SK-N-SH (cell line): ENCODE data around the gene WDR83. TPM values are rescaled to one million over a fixed set of nuclear protein-coding genes. Genes with fewer than 3 reads are reported as not detected.

Experiments used
- CTCF ChIA-PET: fragments of 300-600, 350-600 bp; formaldehyde crosslinking; extraction: SDS; loops from one replicate; lab custom pipeline; 2021; lab: Yijun Ruan, JAX
- POLR2A ChIA-PET: fragments of 350-600 bp; sonication (Branson Sonifier 250); formaldehyde crosslinking; extraction: SDS; loops from one replicate; lab custom pipeline; 2020; ENCODE audit warnings: antibody characterized with exemption, inconsistent platforms; lab: Yijun Ruan, JAX
- DNase-seq: peaks from one replicate; pipeline ENCODE4 v3.0.0; 2012
- H2AFZ ChIP-seq: fragments of 200-600 bp; sonication (generic); 2 replicates; pipeline ENCODE4 v1.8.1; 2016; ENCODE audit warnings: antibody characterized with exemption, mild to moderate bottlenecking, low read depth
- H3F3A ChIP-seq: fragments of 200-600 bp; sonication (generic); replicated peaks from 2 replicates; pipeline ENCODE3; 2016; ENCODE audit warnings: antibody characterized with exemption, mild to moderate bottlenecking; ENCODE audit not compliant: insufficient read depth
- H3K27ac ChIP-seq, 2 experiments: fragments of 200-500 bp in 1 of 2; fragments of 200-600 bp in 1 of 2; sonication (Bioruptor generic) in 1 of 2; sonication (generic), shearing (Covaris generic) in 1 of 2; 2 replicates each; pipeline versions ENCODE4 v1.5.1 to v1.6.1; 2014 to 2016; ENCODE audit warnings: low read depth in 2 of 2, inconsistent platforms in 1 of 2, low read length in 1 of 2, mild to moderate bottlenecking in 1 of 2, mixed read lengths in 1 of 2
- H3K27me3 ChIP-seq: fragments of 200-600 bp; sonication (generic), shearing (Covaris generic); 2 replicates; pipeline ENCODE4 v1.6.1; 2016; ENCODE audit warnings: mixed run types; ENCODE audit not compliant: insufficient read depth
- H3K36me3 ChIP-seq, 2 experiments: fragments of 200-500 bp in 1 of 2; fragments of 200-600 bp in 1 of 2; sonication (Bioruptor generic) in 1 of 2; sonication (generic) in 1 of 2; replicated peaks in 1 of 2; 2 replicates each; pipeline versions ENCODE3 to v1.5.1; 2014 to 2016; ENCODE audit warnings: low read length in 1 of 2, mild to moderate bottlenecking in 1 of 2; ENCODE audit not compliant: insufficient read depth in 2 of 2, control insufficient read depth in 1 of 2
- H3K4me1 ChIP-seq, 2 experiments: fragments of 200-500 bp in 1 of 2; fragments of 200-600 bp in 1 of 2; sonication (Bioruptor generic) in 1 of 2; sonication (generic), shearing (Covaris generic) in 1 of 2; 2 replicates each; pipeline versions ENCODE4 v1.5.1 to v1.6.1; 2014 to 2016; ENCODE audit warnings: low read depth in 1 of 2, low read length in 1 of 2, mixed run types in 1 of 2; ENCODE audit not compliant: insufficient read depth in 2 of 2, control insufficient read depth in 1 of 2
- H3K4me2 ChIP-seq: fragments of 200-600 bp; sonication (generic), shearing (Covaris generic); 2 replicates; pipeline ENCODE4 v1.6.1; 2017; ENCODE audit warnings: mixed run types
- H3K4me3 ChIP-seq, 2 experiments: fragments of 200-500 bp in 1 of 2; fragments of 200-600 bp in 1 of 2; sonication (Bioruptor generic) in 1 of 2; sonication (generic), shearing (Covaris generic) in 1 of 2; 2 replicates each; pipeline versions ENCODE4 v1.5.1 to v1.8.1; 2014 to 2016; ENCODE audit warnings: low read depth in 2 of 2, inconsistent platforms in 1 of 2, low read length in 1 of 2, mild to moderate bottlenecking in 1 of 2, mixed read lengths in 1 of 2, moderate library complexity in 1 of 2
- H3K79me2 ChIP-seq: fragments of 200-600 bp; sonication (generic); 2 replicates; pipeline ENCODE4 v1.8.1; 2017; ENCODE audit warnings: mild to moderate bottlenecking; ENCODE audit not compliant: insufficient read depth
- H3K9ac ChIP-seq: fragments of 200-600 bp; sonication (generic); 2 replicates; pipeline ENCODE4 v1.6.1; 2017; ENCODE audit warnings: mixed run types
- H3K9me2 ChIP-seq: fragments of 200-600 bp; sonication (generic); 2 replicates; pipeline ENCODE4 v1.6.1; 2017; ENCODE audit warnings: mixed run types
- H3K9me3 ChIP-seq: fragments of 200-600 bp; sonication (generic); 2 replicates; pipeline ENCODE4 v1.6.1; 2017; ENCODE audit warnings: mixed run types, mild to moderate bottlenecking, moderate library complexity
- H4K20me1 ChIP-seq: fragments of 200-600 bp; sonication (generic); 2 replicates; pipeline ENCODE4 v1.6.1; 2017; ENCODE audit warnings: mild to moderate bottlenecking, mixed run types; ENCODE audit not compliant: insufficient read depth
- CHD2 ChIP-seq: fragments of 150-350 bp; IDR thresholded peaks from 2 replicates; pipeline ENCODE4 v1.6.1; 2018; ENCODE audit warnings: low read length; ENCODE audit not compliant: partially characterized antibody
- ELF1 ChIP-seq: IDR thresholded peaks from 2 replicates; pipeline ENCODE4 v1.4.0; 2012
- EP300 ChIP-seq, 2 experiments: IDR thresholded peaks; 2 replicates each; pipeline versions ENCODE4 v1.4.0 to v1.6.1; 2012; ENCODE audit warnings: borderline replicate concordance in 1 of 2, low read depth in 1 of 2, low read length in 1 of 2
- FOSL2 ChIP-seq: IDR thresholded peaks from 2 replicates; pipeline ENCODE4 v1.4.0; 2012; ENCODE audit warnings: low read depth, mild to moderate bottlenecking, moderate library complexity, borderline replicate concordance
- FOXJ3 ChIP-seq: sonication (generic); formaldehyde crosslinking; IDR thresholded peaks from 2 replicates; pipeline ENCODE4 v1.5.1; 2020; ENCODE audit warnings: mild to moderate bottlenecking, missing genetic modification reagents
- FOXM1 ChIP-seq: IDR thresholded peaks from 2 replicates; pipeline ENCODE4 v1.4.0; 2012; ENCODE audit warnings: low read depth, mild to moderate bottlenecking
- GABPA ChIP-seq: IDR thresholded peaks from 2 replicates; pipeline ENCODE4 v1.4.0; 2012; ENCODE audit warnings: low read depth, mild to moderate bottlenecking
- MXI1 ChIP-seq: IDR thresholded peaks from 2 replicates; pipeline ENCODE4 v1.6.1; 2012; ENCODE audit warnings: mild to moderate bottlenecking, low read depth, low read length, improper control_type of control experiment
- NRF1 ChIP-seq: IDR thresholded peaks from 2 replicates; pipeline ENCODE4 v1.6.1; 2012; ENCODE audit warnings: low read depth, mild to moderate bottlenecking, low read length
- POLR2AphosphoS5 ChIP-seq: IDR thresholded peaks from 2 replicates; pipeline ENCODE4 v1.6.1; 2012; ENCODE audit warnings: low read depth, low read length
- RAD21 ChIP-seq: IDR thresholded peaks from 2 replicates; pipeline ENCODE4 v1.6.1; 2012; ENCODE audit warnings: mild to moderate bottlenecking, low read length
- RFX5 ChIP-seq: IDR thresholded peaks from 2 replicates; pipeline ENCODE4 v1.6.1; 2012; ENCODE audit warnings: mild to moderate bottlenecking, improper control_type of control experiment, low read length
- RXRA ChIP-seq: IDR thresholded peaks from 2 replicates; pipeline ENCODE4 v1.4.0; 2012; ENCODE audit warnings: low read depth, mild to moderate bottlenecking, borderline replicate concordance
- SMC3 ChIP-seq: IDR thresholded peaks from 2 replicates; pipeline ENCODE4 v1.6.1; 2012; ENCODE audit warnings: low read depth, low read length, improper control_type of control experiment
- TAF1 ChIP-seq: IDR thresholded peaks from 2 replicates; pipeline ENCODE4 v1.6.1; 2012; ENCODE audit warnings: low read depth, mild to moderate bottlenecking, low read length, moderate library complexity, borderline replicate concordance
- TCF12 ChIP-seq: IDR thresholded peaks from 2 replicates; pipeline ENCODE4 v1.4.0; 2012
- WGBS: methylation state at CpG from one replicate; pipeline ENCODE4 v1.1.6; 2017; ENCODE audit warnings: low lambda C conversion rate; 5-methylcytosine and 5-hydroxymethylcytosine counted together
- polyA plus RNA-seq, 3 experiments: library from polyadenylated mRNA; depleted of rRNA; stranded (reverse); fragments of >200 nt; gene quantifications; 2 replicates each; pipeline ENCODE4 v1.2.3, GENCODE V29; 2012
- TF ChIP-seq, protein P1 (sequence below): IDR thresholded peaks from 2 replicates; pipeline ENCODE4 v1.6.1; 2012; ENCODE audit warnings: mild to moderate bottlenecking, low read depth, low read length, moderate library complexity
- TF ChIP-seq, protein P2 (sequence below): fragments of 150-350 bp; IDR thresholded peaks from 2 replicates; pipeline ENCODE4 v1.6.1; 2017; ENCODE audit warnings: antibody characterized with exemption, low read length, low read depth, borderline replicate concordance
- TF ChIP-seq, protein P3 (sequence below): IDR thresholded peaks from 2 replicates; pipeline ENCODE4 v1.4.0; 2012; ENCODE audit warnings: low read depth
- TF ChIP-seq, protein P4 (sequence below): IDR thresholded peaks from 2 replicates; pipeline ENCODE4; 2012
- TF ChIP-seq, protein P5 (sequence below): IDR thresholded peaks from 2 replicates; pipeline ENCODE4 v1.4.0; 2012; ENCODE audit warnings: low read depth, borderline replicate concordance

Gene WDR83
- polyA plus RNA-seq, 1 of the 3 experiments (the other 2 are of a cell fraction) = 18.2 TPM

DNA sequence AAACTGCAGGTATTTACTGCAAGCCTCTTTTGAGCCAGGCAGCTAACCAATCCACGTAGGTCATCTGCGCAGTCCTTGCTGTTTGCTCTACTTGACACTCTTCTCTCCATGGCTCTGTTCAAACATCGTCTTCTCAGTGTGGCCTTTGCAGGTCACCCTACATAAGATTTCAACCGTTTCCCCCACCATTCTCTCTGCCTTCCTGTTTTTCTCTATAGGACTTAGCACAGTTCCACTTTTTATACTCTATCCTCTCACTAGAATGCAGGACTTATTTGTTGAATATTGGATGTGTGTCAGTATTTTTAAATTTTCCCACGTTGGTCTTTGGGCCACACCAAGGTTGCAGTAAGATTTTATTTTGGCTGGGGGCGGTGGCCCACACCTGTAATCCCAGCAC, 31.5 kb downstream of the WDR83 start:
- Histone ChIP-seq H3K9me3 (no peaks in the 10 kb centered on the region), H3K4me2 (no peak overlapping the region), H3K27ac (no peak overlapping the region), H3K9ac (no peak overlapping the region), H3K36me3 (peaks cover 18 to 38% of the 10 kb centered on the region in 2 experiments), H2AFZ (no peak overlapping the region), H3K9me2 (no peaks in the 10 kb centered on the region), H3K4me3 (no peak overlapping the region), H3K4me1 (peaks cover 0 to 16% of the 10 kb centered on the region in 2 experiments; a peak in 2 of 4 replicates), H3K27me3 (no peaks in the 10 kb centered on the region), H3K79me2 (no peaks in the 10 kb centered on the region; the same call in 1 of the 2 replicates), H4K20me1 (no peaks in the 10 kb centered on the region), H3F3A (peaks cover 33% of the 10 kb centered on the region)
- TF ChIP-seq, protein P1, sequence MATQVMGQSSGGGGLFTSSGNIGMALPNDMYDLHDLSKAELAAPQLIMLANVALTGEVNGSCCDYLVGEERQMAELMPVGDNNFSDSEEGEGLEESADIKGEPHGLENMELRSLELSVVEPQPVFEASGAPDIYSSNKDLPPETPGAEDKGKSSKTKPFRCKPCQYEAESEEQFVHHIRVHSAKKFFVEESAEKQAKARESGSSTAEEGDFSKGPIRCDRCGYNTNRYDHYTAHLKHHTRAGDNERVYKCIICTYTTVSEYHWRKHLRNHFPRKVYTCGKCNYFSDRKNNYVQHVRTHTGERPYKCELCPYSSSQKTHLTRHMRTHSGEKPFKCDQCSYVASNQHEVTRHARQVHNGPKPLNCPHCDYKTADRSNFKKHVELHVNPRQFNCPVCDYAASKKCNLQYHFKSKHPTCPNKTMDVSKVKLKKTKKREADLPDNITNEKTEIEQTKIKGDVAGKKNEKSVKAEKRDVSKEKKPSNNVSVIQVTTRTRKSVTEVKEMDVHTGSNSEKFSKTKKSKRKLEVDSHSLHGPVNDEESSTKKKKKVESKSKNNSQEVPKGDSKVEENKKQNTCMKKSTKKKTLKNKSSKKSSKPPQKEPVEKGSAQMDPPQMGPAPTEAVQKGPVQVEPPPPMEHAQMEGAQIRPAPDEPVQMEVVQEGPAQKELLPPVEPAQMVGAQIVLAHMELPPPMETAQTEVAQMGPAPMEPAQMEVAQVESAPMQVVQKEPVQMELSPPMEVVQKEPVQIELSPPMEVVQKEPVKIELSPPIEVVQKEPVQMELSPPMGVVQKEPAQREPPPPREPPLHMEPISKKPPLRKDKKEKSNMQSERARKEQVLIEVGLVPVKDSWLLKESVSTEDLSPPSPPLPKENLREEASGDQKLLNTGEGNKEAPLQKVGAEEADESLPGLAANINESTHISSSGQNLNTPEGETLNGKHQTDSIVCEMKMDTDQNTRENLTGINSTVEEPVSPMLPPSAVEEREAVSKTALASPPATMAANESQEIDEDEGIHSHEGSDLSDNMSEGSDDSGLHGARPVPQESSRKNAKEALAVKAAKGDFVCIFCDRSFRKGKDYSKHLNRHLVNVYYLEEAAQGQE = no peak
- TF ChIP-seq, protein P2, sequence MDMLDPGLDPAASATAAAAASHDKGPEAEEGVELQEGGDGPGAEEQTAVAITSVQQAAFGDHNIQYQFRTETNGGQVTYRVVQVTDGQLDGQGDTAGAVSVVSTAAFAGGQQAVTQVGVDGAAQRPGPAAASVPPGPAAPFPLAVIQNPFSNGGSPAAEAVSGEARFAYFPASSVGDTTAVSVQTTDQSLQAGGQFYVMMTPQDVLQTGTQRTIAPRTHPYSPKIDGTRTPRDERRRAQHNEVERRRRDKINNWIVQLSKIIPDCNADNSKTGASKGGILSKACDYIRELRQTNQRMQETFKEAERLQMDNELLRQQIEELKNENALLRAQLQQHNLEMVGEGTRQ = no peak
- TF ChIP-seq, protein P3, sequence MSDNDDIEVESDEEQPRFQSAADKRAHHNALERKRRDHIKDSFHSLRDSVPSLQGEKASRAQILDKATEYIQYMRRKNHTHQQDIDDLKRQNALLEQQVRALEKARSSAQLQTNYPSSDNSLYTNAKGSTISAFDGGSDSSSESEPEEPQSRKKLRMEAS = no peak
- TF ChIP-seq TCF12 (no peak), CHD2 (no peak), FOSL2 (no peak), RAD21 (no peak)
- 91% methylated on average over 6 of the region's 6 CpGs for WGBS
- ChIA-PET CTCF (interaction anchor here (1.5 kb wide), 1 partner anchor 63 kb away, joined by 4 read pairs; no protein-coding TSS in a partner anchor), POLR2A (no interaction called here)
- DNase-seq = no peak

DNA sequence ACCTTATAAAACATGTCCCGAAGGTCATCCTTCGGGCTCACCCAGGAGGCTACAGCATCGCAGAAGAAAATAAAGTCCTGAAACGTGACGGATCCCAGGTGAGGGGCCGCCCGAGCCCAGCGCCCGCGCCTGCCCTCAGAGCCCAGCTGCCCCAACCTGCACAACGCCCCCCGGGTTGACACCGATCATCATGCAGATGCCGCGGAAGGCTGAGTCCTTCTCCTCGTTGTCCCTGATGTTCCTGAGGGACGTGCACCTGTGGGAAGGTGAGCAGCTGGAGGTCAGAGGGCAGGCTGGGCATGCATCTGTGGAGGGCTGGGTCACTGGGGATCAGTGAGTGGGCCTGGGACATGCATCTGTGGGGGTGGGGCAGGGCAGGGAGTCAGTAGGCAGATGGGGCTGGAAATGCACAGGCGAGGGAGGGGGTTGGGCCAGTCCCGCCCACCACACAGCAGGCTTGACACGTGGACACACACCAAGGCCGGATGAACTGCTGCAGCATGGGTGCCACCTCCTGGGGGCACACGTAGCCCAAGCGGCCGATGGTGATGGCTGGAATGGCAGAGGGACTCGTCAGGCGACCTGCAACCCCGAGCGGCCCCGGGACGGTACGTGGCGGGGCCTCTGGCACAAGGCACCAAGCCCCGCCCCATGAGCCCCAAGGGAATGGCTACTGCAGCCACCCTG, 35.1 kb downstream of the WDR83 start:
- H3K36me3 ChIP-seq = peaks cover 26 to 66% of the 10 kb centered on the region in 2 experiments
- no peak for TF ChIP-seq GABPA
- no peak for TF ChIP-seq TCF12
- no peak for TF ChIP-seq CHD2
- TF ChIP-seq, protein P4, sequence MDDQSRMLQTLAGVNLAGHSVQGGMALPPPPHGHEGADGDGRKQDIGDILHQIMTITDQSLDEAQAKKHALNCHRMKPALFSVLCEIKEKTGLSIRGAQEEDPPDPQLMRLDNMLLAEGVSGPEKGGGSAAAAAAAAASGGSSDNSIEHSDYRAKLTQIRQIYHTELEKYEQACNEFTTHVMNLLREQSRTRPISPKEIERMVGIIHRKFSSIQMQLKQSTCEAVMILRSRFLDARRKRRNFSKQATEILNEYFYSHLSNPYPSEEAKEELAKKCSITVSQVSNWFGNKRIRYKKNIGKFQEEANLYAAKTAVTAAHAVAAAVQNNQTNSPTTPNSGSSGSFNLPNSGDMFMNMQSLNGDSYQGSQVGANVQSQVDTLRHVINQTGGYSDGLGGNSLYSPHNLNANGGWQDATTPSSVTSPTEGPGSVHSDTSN = no peak
- TF ChIP-seq NRF1 = no peak
- TF ChIP-seq RFX5 = no peak
- TF ChIP-seq ELF1 = no peak
- TF ChIP-seq RXRA = no peak
- TF ChIP-seq SMC3 = no peak
- no peak for TF ChIP-seq FOXM1
- no peak for TF ChIP-seq TAF1
- no peak for TF ChIP-seq EP300 (IDR thresholded peaks at IDR 0.05; ENCODE audit: borderline replicate concordance in 1 of 2, low read depth in 1 of 2, low read length in 1 of 2)
- TF ChIP-seq, protein P3 = no peak
- TF ChIP-seq, protein P5, sequence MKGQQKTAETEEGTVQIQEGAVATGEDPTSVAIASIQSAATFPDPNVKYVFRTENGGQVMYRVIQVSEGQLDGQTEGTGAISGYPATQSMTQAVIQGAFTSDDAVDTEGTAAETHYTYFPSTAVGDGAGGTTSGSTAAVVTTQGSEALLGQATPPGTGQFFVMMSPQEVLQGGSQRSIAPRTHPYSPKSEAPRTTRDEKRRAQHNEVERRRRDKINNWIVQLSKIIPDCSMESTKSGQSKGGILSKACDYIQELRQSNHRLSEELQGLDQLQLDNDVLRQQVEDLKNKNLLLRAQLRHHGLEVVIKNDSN = no peak
- TF ChIP-seq POLR2AphosphoS5 = no peak
- no peak for TF ChIP-seq FOXJ3 (CRISPR knock-in tag)
- no peak for TF ChIP-seq MXI1

More for the DNA sequence above, 35.1 kb downstream of the WDR83 start:
- H3F3A ChIP-seq = peaks cover 38% of the 10 kb centered on the region
- no peaks in the 10 kb centered on the region for H3K9me2 ChIP-seq
- H3K27ac ChIP-seq = no peak overlapping the region
- no peak overlapping the region for H3K4me2 ChIP-seq
- ChIA-PET POLR2A (no interaction called here), CTCF (no interaction called here)
- no peak for DNase-seq
- H3K9me3 ChIP-seq = no peaks in the 10 kb centered on the region
- no peaks in the 10 kb centered on the region for H4K20me1 ChIP-seq
- no peaks in the 10 kb centered on the region for H3K79me2 ChIP-seq
- H3K4me1 ChIP-seq = peaks cover 0 to 3% of the 10 kb centered on the region in 2 experiments; a peak in 2 of 4 replicates
- H3K27me3 ChIP-seq = no peaks in the 10 kb centered on the region
- H2AFZ ChIP-seq = no peak overlapping the region
- H3K9ac ChIP-seq = no peak overlapping the region
- no peak overlapping the region for H3K4me3 ChIP-seq
- WGBS = 100% methylated on average over 4 of the region's 33 CpGs
